ENCODE results near the gene PGF.

DNA sequence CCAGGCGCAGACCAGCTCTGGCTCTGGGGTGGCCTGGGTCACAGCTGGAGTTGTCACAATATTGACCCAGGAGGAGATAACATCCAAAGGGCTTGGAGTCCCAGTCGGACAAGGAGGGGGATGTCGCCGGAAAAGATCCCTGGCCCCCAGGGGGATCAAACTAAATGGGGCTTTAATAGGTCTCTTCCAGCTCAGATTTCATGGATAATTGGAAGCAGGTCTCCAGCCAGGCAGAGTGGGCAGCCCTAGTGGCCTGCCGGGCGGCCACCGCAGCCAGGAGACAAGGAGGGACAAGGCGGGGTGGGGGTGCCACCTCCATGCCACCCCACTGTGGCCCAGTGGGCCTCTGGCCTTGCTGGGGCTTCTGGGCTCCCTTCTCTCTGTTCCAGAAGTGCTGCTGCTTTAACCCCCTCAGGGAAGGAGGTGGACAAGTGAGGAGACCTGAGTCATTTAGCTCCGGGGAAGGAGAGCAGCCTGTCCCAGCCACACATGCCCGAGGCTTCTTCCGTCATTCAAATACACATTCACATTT is 23.1 kb upstream of the PGF start:
- TF ChIP-seq BHLHE40 (IDR thresholded peaks at IDR 0.05; ENCODE audit: borderline replicate concordance) (no peak), FOXM1 (IDR thresholded peaks at IDR 0.05; ENCODE audit: borderline replicate concordance) (no peak), CTBP1 (IDR thresholded peaks at IDR 0.05; ENCODE audit: borderline replicate concordance) (no peak), FOXA1 (IDR thresholded peaks at IDR 0.05) (no peak), SP1 (IDR thresholded peaks at IDR 0.05) (no peak), ARNT (IDR thresholded peaks at IDR 0.05) (no peak), ZNF384 (IDR thresholded peaks at IDR 0.05) (no peak), TARDBP (IDR thresholded peaks at IDR 0.05) (no peak), L3MBTL2 (conservative IDR thresholded peaks at IDR 0.05) (no peak), ELF4 (IDR thresholded peaks at IDR 0.05) (no peak), LEF1 (IDR thresholded peaks at IDR 0.05; ENCODE audit: borderline replicate concordance) (no peak)
- TF ChIP-seq, protein P1, sequence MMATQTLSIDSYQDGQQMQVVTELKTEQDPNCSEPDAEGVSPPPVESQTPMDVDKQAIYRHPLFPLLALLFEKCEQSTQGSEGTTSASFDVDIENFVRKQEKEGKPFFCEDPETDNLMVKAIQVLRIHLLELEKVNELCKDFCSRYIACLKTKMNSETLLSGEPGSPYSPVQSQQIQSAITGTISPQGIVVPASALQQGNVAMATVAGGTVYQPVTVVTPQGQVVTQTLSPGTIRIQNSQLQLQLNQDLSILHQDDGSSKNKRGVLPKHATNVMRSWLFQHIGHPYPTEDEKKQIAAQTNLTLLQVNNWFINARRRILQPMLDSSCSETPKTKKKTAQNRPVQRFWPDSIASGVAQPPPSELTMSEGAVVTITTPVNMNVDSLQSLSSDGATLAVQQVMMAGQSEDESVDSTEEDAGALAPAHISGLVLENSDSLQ (IDR thresholded peaks at IDR 0.05), result no peak
